ENCODE results near the gene ABHD4.

Gene ABHD4

GRCh38 chr14:22656945-22657731 lies 59.0 kb downstream of the ABHD4 start:
- in situ Hi-C loops (cut with HindIII; ENCODE audit: low sequenced_read_pairs), result no loop called here
- peak; percentile 88 for DNase-seq (ENCODE audit: low read depth)
- no peak overlapping the region for H3K4me3 ChIP-seq (ENCODE audit: low read depth, low read length)
- TF ChIP-seq CTCF (IDR thresholded peaks at IDR 0.05; ENCODE audit: low read depth, low read length, missing control alignments), result no peak

GRCh38 chr14:22657861-22658260 lies 59.8 kb downstream of the ABHD4 start:
- in situ Hi-C loops (cut with HindIII; ENCODE audit: low sequenced_read_pairs), result no loop called here
- peak; percentile 26 for DNase-seq (ENCODE audit: low read depth)
- peak; percentile 50 for TF ChIP-seq CTCF (IDR thresholded peaks at IDR 0.05; ENCODE audit: low read depth, low read length, missing control alignments)
- H3K4me3 ChIP-seq (ENCODE audit: low read depth, low read length), result no peak overlapping the region

- H3K4me3 ChIP-seq (ENCODE audit: low read depth, low read length), result no peak overlapping the region
- TF ChIP-seq CTCF (IDR thresholded peaks at IDR 0.05; ENCODE audit: low read depth, low read length, missing control alignments), result no peak
- no peak for DNase-seq (ENCODE audit: low read depth)
- in situ Hi-C loops (cut with HindIII; ENCODE audit: low sequenced_read_pairs), result no loop called here
Observed at GRCh38 chr14:22658946-22659345, 60.8 kb downstream of the ABHD4 start.

- no peak overlapping the region for H3K4me3 ChIP-seq (ENCODE audit: low read depth, low read length)
- no peak for DNase-seq (ENCODE audit: low read depth)
- no peak for TF ChIP-seq CTCF (IDR thresholded peaks at IDR 0.05; ENCODE audit: low read depth, low read length, missing control alignments)
- in situ Hi-C loops (cut with HindIII; ENCODE audit: low sequenced_read_pairs), result no loop called here
Observed at GRCh38 chr14:22660654-22661053, 62.6 kb downstream of the ABHD4 start.
